A204.1 (cell line): ENCODE data around the gene TENM4.

ENCODE experiments used
- FAIRE-seq: peaks from 2 replicates; lab custom pipeline; 2012; peaks lifted over from hg19 to GRCh38; lab: Jason Lieb, UNC

Gene TENM4

DNA sequence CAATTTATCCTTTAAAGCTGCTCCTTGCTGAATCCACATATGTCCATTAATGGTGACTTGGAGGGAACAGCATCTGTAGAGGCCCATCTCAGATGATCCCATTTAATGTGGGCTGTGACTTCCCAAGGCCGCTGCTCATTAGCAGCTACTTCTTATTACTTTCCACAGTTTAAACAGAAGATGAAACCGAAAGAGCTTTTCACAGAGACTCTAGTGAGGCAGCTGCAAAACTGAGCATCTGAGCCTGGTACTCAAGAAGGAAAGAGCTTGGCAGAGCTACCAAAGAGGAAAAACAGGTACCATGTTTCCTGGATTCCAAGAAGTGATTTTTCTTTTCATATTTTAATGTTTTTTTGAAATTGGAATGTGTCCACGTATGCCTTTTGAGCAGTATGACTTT is 755.7 kb downstream of the TENM4 start:
- FAIRE-seq, result no peak

DNA sequence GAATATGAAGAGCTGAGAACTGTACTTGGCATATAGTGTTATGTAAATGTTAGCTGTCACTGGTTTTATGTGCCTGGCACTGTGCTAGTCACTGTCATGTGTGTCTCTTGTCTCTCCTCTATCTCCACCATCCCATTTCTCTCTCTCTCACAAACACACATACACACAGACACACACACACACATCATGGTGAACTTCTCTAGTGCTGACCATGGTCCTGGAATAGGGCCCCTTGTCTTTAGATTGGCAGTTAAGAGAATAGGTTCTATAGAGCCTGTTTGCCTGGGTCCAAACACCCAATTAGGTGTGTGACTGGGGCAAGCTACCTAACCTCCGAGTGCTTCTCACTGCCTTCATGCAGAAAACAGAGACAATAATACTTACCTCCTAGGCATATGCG is 756.5 kb downstream of the TENM4 start:
- FAIRE-seq, result no peak

DNA sequence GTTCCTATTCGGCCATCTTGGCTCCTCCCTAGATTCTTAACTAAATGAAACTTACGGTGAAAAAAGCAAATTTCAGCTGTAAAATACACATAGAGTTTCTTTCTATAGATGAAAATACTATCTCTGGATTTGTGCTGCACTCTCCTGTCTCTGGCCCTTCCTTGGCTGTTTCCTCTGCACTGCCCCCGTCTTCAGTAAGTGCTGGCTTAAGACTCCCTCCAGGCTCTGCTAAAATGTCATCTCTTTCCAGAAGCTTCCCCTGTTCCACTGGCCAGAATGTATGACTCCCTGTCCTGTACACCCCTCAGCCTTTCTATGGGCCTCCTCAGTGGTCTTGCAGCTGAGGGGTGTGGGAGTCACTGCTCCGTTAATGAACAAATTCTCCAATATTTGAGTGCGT is 757.1 kb downstream of the TENM4 start:
- no peak for FAIRE-seq

DNA sequence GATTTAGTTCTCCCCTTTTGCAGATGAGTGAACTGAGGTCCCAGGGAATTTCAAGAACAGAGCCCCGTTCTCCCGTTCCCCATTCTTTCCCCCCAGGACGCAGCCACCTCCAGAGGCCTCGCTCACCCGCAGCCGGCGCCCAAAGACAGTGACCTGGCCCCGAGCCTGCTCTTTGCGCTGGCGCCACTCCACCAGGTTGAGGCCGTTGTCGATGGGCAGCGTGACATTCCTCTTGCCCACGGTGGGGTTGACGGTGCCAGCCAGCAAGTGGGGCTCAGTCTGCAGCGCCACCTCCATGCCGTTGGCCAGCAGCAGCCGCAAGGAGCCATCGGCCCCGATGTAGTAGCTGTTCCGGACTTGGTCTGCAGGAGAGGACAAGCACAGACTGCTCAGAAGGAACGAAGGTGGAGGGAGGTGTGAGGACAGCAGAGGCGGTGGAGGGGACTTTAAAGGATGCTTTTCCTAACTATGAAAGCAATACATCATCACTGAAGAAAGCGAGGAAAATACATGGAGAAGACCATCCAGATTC is 764.7 kb downstream of the TENM4 start:
- FAIRE-seq, result no peak

DNA sequence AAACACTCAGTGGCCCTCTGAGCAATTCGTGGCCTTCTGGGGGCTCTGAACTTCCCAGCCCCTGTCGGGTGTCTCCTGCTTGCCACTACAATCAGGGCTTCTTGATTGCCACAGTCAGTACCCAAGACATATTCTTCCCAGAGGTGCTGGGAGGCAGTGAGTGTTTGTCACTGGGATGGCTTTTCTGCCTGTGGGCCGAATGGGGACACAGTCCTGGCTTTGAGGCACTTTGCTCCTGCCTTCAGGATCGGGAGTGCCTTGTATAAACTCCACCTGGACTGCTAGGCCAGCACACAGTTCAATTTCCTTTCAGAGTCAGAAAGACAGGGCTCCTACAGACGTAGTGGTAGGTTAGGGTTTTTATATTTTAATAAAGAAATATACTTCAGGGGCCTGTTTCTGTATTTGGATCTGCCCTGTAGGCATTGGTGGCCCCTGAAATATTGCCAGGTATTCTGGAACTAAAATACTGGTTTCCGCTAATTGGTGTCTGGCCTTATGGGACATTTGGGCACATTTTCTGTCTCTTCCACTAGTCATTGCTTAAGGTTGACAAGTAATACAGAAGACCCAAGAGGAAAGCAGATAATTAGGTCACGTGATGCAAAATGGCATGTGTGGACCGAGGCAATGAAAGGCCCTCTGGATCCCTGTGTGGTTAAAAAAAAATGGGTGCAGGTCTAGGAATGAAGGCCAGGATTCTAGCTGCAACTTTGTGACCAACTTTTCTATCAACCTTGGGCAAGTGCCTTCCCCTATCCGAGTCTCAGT is 767.8 kb downstream of the TENM4 start:
- no peak for FAIRE-seq

DNA sequence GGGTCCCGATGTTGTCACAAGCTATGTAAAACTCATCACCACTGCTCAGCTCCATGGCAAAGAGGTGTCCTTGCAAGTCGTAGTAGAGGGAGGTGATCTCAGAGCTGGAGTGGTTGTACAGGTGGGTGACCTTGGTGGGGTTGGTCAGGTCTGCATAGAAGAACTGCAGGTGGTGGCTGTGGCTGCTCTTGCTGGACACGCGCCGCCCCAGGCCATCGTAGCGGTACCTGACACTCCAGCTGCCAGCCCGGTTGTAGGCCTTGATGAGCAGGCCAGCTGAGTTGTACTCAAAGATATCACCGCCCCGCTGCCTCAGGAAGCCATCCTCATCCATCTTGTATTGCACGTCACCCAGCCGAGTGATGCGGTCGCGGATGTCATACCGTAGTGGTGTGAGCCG is 771.6 kb downstream of the TENM4 start:
- no peak for FAIRE-seq

DNA sequence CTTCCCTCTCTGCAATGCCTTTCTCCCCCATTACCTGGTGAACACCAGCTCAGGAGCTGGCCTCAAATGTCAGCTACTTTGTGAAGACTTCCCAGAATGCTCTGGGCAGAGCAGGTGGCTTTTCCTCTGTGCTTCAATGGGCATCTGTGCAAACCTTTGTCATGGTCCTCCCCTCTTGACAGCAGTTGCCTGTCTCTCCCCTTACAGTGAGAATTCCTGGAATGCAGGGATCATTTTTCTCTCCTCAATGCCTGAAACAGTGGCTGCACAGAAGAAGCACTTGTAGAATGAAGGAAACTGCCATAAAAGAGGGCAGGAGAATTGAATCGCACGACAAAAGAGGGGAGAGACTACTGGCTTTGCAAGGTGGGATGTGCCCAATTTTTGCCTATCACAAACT is 773.4 kb downstream of the TENM4 start:
- FAIRE-seq, result no peak

DNA sequence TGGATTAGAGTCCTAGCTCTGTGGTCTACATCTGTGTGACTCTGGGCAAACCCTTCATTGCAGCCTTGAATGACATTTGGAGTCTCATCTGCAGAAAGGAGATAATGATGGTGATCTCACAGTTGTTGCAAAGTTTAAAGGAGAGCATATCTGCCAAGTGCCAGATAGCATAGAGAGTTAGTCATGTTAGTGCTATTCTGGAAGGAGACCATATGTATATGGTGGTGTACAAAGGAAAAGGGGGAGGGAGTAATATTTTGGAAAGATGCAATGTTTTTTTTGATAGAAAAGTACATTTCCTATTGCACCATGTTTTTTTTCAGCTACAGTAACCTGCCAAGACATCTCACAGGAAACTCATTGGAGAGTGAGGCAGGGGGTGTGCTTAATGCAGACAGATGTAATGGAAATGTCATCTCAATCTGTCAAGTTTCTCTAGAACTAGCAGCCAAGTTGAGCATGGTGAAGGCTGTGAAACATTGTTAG is 774.1 kb downstream of the TENM4 start:
- no peak for FAIRE-seq

DNA sequence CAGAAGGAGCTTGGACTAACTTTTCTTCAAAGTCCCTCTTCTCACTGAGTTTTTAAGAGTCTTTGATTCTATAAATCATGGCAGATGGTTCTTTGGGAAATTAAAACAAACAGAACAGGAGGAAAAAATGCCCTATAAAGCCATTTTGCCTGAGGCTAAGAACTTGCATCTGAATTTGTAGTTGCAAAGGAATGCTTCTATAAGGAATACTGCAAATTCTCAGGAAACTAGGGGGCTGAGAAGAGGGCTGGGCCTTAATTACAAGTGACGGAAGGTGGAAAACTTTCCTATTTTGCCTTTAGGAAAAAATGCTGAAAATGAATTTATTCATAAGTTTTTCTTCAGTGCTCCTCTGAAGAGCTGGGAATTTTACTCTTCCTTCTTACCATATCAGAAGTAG is 776.2 kb downstream of the TENM4 start:
- FAIRE-seq, result no peak

DNA sequence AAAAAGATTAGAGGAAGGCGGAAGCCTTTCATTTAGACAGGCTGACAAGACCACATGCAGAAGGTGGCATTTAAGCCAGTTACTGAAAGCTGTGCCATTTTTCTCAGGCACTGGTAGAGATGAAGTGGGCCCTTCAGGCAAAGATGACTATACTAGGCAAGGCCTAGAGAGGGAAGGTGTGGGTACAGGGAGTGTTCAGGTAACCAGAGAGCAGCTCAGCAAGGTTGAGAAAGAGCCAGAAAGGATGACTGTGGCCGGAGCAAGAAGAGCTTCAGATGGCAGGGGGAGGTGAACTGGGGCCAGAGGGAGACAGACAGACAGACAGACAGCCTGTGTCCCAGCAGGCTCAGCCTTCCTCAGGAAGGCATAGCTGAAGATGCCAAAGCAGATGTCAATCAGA is 778.0 kb downstream of the TENM4 start:
- no peak for FAIRE-seq

DNA sequence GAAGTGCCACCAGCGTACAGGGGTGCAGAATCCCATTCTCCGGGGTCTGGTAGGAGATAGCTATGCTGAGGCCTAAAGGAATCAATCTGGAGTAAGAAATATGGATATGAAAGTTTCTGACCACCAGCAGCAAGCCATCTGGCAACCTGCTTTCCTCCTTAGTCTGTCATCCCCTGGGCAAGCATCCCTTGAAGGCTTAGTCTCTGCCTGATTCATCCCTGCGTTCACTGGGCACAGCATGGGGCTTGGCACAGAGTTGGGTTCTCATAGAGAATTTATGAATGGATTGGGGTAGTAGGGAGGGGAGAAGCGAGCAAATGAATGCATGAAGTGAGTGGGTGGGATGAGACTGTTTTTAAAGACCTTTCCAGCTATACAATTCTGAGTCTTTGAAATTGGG is 780.4 kb downstream of the TENM4 start:
- FAIRE-seq, result no peak

DNA sequence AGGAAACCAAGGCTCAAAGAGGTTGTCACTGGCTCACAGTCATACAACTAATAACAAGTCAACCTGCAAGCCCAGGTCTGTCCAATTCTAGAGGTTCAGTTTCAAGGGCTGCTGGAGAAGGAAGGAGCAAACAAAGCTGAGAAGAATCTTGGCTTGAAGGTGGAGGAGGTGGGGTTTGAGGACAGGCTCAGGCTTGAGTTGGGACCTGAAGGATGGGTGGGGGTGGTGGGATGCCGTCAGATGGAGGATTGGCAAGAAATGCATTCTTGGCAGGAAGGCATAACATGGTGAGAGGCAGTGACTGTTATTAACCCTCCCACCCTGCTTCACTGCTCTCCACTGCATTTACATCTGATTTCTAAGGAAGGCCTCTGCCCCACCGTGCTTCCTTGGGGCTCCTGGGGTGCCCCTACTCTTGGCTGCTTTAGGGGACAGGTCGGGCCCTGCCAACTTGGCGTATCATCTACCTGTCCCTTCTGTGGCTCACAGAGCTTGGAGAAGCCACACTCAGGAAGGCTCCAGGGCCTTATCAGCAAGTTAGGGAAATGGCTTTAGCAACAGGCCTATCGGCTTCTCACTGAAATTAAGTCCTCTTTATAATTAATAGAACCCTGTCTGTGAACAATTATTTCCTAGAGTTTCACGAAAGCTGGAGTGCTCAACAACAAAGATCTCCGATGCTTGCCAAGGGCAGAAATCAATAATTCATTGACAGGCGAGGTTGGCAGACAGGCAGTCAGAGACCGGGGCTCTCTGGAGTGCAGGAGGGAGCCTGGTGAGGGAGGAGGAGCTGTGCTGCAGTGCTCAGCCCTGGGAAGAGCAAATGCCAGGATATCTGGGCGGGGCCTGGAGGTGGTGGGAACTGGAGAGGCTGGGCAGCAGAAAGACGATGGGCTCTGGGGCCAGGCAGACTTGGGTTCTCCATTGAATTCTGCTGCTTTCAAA is 781.2 kb downstream of the TENM4 start:
- FAIRE-seq, result no peak

DNA sequence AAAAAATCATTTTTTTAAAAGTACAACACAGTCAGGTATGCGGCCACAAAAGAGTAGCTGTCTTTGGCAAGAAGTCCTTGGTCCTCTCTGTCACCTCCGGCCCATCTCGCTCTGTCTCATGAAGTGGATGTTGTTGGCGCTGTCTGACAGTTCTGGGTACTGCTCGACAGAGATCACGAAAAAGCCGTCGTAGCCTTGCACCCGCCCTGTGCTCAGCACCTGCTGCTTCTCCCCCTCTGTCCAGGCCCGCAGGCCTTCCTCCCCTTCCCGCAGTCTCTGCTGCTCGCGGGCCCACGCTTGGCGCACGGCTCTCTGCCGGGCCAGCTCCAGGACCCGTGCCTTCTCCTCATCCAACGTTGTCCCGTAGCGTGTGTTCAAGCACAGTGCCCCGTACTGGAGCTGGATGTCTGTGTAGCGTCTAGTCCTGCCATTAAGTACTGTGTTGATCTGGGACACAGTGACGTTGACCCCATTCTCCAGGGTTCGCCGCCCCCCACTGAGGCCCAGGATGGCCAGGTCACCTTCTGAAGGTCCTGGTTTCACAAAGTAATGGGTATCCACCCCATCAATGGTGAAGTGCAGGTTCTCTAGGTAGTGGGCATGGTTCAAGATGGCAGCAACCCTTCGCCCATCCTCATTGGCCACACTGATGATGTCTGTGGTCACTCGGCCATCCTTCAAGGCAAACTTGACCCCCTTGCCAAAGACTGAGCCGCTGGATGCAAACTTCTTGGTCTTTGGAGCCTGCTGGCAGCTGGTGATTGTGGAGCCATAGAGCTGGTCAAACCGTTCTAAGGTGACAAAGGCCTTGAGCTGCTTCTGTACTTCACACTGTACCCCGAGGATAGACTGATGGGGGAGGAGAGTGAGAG is 782.6 kb downstream of the TENM4 start:
- FAIRE-seq, result no peak

DNA sequence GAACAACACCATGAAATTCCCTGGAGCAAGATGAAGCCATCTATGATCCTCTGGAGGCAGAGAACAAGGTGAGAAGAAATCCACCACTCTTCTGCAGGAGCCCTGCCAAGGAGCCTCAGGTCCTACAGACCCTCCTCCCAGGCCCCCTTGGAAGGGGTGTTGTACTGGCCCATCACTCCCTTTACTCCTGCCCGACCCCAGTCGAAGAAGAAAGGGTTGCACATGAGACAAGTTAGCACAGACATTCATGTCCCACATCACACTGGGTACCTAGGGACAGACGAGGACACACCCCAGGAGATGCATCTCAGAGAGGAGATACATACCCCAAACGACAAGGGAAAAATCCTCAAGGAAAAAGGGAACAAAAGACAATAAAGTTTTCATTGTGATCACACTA is 783.4 kb downstream of the TENM4 start:
- no peak for FAIRE-seq

DNA sequence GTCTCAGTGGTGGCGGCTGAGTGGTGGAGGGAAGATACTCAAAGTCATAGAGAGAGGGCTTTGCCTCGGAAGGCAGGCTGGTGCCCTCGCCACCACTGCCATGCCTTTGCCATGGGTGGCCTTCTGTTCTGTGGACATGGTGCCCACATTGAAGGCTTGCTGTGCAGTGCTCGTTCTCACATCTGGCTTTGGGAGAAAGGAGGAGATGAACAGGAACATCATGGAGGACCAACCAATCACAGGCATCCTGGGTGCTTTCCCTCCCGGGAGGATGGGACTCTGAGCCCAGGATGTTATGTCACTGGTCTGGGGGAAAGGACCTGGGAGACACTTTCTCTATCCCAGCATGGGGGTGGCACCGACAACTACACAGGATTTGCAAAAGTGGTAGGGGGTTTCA is 783.8 kb downstream of the TENM4 start:
- no peak for FAIRE-seq

DNA sequence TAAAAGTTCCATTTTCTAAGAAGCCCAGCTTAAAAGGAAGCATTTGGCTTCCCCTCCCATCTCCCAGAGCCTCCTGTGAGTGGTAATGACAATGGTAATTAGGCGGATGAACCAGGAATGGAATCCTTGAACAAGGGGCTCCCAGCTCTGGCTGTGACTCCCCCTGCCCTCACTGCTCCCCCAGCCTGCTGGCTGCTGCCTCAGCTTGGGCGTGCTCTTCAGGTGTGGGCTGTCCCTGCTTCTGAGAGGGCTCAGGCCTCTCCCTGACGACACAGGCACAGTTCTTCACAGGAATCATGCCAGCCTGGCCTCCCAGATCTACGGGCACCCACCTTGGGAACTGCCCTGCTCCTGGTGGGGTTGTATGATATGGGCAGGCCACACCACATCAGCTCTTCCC is 784.5 kb downstream of the TENM4 start:
- no peak for FAIRE-seq

DNA sequence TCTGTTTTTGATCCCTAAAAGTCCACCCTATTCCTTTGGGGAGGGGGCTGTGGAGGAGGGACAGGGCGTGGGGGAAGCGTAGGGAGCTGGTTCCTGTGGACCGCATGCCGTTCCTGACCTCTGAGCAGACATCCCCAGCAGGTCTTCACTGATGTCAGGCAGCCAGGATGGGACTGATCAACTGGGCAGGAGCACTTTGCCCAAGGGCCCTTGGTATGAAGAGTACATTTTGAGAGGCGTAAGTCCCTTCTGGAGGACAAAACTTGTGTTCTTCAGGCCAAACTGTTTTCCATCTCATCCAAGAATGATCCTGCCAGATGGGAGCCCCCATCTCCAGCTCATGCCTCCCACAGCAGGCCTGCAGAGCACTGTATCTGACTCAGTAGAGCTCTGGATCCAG is 785.3 kb downstream of the TENM4 start:
- no peak for FAIRE-seq

DNA sequence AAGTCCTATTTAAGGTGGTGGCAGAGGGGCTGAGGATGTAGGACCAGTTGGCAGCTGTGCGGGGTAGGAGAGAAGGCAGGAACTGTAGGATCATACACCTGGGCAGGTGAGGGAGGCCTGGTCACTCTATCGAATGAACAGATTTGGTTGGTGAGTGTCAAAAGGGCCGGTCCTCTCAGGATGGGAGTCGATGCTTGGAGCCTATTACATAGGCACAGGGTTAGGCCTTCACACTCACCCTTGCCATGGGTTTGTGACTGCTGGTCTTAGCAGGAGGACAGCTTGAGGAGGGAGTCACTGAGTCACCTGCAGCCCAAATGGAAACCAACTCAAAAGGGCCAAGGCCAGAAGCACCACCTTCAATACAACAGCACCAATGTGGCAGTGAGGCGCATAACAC is 786.0 kb downstream of the TENM4 start:
- FAIRE-seq, result no peak

DNA sequence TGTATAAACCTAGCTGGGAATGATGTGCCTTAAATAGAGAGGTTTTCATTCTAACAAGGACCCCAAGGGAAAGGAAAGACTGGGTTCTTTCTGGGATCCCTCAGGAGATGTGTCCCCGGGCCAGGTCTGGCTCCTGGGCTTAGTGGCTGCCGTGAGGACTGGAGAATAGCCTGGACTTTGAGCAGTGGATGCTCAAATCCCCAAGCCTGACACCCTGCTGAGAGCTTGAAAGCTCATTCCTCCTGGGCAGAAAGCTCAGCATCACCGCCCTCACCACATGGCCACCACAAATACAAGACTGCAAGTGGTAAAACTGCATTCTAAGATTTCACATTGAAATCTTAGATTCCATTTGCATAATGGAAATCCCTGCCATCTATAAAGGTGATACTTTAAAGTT is 786.8 kb downstream of the TENM4 start:
- no peak for FAIRE-seq

DNA sequence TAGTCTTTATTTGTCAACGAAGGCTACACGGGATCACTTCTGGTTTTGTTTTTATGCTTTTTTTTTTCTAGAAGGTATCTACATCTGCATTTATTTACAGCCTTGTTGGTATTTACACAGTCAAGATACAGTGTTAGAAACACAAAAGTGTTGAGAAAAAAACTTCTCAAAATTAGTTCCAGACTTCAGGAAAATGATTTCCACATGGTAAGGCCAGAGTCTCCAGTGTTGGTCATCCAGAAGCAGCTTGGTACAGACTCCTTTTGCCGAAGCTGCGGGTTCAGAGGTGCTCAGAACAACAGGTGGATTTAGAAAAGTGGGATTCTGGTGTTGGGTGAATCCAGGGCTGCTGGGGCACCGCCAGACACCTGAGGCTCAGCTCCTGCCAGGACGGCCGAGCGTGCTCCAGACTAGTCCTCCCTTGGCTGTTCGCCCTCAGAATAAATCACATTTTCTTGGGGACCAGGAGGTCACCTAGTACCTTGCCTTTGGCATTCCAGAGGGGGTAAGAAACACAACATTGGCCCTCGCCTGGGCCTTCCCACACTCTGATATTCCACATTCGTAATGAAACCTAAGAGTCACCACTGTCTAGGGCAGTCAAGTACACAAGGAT is 787.4 kb downstream of the TENM4 start:
- FAIRE-seq, result no peak

DNA sequence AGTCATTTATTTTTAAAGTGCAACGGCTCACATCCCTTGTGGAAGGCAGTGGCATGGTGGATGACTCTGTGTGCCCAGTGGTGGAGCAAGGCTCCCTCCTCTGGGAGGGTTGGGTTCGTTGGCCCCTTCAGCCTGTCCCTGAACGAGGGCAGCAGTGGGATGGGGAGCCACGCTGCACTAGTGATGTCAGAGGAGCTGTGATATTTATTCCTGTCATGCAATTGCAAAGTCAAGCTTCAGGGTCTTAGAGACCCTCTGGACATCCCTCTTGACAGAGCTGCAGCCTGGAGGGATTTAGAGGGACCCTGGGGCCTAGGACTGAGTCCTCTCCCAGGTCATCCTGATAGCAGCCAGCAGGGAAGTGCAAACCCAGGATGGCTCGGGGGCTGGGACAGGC is 788.0 kb downstream of the TENM4 start:
- FAIRE-seq, result no peak
